HG03064 (cell line): Measurements from ENCODE around the gene SPIB.
"Not testable (repeated sequence)": the region's sequence is repeated elsewhere in the genome, so short reads cannot be mapped to it uniquely, and the experiment has no call there.

Experiments
- ATAC-seq: cut with Tn5 transposase; IDR thresholded peaks from one replicate; pipeline ENCODE4 v1.9.1; 2021; ENCODE audit warnings: low read depth; ENCODE audit not compliant: unreplicated experiment

SPIB gene

DNA sequence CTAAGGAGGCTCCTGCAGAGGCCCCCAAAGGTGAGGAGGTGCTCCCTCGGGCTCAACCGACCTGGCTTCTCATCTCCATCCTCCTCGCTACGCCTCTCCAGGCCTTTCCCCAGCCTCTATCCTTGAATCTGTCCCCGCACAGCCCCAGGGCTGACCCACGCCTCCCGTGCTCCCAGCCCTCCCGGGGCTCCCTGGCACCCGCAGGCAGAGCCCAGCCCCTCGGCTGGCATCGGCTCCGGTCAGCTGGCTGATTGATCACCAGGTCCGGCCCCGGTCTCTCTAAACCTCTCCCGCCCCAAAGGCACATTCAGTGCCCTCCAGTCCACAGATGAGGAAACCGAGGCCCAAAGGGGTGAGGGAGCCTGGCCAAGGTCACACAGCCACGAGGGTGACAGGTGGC, 16.5 kb downstream of the SPIB start:
- ATAC-seq = no peak

DNA sequence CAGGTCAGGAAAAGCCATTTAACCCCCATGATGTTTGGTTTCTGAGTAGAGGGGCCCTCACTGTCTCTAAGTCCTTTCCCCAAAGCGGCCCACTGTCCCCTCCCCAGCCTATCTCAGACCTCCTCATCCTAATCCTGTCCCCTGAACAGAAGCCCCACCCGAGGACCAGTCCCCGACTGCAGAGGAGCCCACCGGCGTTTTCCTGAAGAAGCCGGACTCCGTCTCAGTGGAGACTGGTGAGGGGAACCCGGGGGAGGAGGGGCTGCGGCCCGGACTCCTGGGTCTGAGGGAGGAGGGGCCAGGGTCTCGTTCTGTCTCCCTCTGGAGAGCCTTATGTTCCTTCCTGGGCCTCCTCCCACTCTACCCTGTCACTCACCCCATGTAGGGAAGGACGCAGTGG, 16.9 kb downstream of the SPIB start:
- ATAC-seq = no peak

DNA sequence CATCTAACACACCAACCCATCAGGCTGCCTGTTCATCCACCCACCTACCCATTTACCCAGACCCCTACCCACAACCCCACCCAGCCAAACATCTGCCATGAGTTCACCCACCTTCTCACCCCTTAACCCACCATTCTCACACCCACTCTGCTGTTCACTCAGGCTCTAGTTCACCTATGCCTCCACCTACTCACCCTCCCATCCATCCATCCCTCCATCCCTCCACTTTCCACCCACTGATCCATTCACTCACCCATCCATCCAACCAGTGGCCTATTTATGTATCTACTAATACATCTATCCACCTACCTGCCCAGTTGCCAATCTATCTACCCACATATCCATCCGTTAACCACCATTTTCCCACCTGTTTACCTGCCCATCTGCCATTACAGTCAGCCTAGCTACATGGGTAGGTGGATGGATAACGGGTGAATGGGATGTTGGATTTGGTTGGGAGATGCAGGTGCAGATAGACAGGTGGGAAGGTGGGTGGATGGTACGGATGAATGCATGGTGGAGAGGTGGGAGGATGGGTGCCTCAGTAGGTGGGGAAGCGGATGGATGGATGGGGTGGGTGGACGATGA, 19.2 kb downstream of the SPIB start:
- ATAC-seq = no peak

DNA sequence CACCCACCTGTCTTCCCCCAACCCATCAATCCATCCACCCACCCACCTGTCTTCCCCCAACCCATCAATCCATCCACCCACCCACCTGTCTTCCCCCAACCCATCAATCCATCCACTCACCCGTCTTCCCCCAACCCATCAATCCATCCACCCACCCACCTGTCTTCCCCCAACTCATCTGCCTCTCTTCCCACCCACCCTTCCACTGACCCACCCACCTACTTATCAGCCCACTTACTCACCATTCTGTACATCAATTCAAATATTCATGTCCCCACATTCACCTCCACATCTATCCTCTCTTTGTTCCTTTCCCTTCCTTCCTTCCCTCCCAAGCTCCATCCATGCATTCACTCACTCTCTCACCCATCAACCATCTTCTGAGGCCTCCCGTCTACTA, 20.4 kb downstream of the SPIB start:
- ATAC-seq = not testable (repeated sequence)

DNA sequence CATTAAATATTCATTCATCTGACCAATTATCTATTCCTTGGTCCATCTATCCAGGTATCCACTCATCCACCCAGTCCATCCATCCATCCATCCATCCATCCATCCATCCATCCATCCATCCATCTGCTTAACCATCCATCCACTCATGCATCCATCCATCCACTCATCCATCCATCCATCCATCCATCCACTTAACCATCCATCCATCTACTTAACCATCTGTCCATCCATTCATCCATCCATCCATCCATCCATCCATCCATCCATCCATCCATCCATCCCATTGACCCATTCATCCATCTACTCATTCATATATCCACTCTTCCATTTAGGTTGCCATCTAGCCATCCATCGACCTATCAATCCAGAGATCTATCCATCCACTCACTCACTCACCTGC, 25.3 kb downstream of the SPIB start:
- ATAC-seq = no peak

DNA sequence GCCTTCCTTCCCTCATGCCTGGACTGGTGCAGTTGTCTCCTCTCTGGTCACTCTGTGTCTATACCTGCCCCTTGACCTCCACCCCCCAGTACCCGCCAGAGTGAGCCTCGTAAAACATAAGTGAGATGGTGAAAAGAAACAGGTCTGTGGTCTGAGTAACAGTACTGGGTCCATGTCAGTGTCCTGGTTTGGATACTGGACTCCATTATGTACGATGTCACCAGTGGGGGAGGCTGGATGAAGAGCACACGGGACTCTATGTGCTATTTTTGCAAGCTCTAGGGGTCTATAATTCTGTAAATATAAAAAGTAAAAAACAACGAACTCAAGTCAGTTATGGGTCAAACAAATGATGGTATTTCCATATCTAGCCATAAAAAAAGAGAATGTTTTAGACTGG, 28.3 kb downstream of the SPIB start:
- no peak for ATAC-seq

DNA sequence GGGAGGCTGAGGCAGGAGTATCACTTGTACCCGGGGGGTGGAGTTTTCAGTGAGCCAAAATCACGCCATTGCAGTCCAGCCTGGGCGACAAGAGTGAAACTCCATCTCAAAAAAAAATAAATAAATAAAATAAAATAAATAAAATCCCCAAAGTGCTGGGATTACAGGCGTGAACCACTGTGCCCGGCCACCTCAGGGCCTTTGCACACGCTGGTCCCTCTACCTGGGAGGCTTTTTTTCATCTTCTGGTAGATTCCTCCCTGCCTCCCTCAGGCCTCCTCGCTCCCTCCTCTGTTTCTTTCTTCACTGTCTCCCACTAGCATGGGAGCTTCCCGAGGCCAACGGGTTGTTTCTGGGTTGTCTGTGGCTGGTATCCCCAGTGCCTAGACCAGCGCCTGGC, 29.0 kb downstream of the SPIB start:
- ATAC-seq = no peak

DNA sequence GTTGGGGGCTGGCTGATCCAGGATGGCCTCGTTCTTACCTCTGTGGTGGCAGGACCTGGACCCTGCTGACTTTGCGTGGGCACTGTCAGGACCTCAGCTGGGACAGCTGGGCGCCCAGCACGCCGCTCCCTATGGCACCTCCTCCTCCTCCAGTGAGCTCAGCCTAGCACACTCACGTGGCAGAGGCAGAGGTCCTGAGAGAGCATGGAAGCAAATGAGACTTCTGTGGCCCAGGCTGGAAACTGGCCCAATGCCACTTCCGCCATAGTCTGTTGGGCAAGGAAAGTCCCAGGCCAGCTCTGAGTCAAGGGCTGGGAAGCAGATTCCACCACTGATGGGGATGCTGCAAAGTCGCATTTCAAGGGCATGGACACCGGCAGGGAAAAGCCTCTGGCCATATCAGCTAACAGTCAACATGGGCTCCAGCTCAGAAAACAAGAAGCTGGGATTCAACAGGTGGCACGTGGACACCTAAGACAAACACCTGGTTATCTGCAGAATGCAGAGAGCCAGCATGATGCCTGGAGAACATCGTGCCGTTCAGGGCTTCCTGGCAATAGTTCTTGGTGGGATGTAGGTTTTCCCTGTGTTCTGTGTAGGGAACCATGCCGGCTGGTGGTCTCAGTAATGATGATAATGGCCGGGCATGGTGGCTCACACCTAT, 30.6 kb downstream of the SPIB start:
- no peak for ATAC-seq

DNA sequence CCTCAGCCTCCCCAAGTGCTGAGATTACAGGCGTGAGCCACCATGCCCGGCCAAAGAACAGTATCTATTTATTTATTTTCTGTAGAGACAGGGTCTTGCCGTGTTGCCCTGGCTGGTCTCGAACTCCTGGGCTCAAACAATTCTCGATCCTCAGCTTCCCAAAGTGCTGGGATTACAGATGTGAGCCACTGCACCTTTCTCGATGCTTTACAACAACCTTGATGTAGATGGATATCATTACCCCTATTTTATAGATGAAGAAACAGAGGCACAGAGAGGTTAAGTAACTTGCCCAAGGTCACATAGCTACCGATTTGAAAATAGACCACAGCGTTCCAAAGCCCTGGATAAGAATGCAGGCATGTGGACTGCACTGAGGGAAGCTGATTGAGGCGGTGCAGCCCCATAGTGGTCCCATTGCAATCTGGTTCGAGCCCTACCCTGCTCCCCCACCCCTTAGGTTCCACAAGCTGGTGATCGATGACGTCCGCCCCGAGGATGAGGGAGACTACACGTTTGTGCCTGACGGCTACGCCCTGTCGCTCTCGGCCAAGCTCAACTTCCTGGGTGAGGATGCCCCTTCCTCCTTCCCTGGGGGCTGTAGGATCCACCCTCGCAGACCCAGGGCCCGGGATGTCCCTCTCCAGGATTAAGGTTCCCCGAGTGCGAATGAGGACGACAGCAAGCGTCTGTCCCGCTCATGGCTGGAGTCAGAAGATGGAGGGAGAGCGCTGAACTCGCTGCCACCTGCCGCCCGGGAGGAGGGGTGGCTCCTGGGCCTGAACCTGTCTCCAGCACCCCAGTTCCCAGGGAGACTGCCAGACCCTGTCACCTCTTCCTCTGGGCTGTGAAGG, 31.9 kb downstream of the SPIB start:
- no peak for ATAC-seq

DNA sequence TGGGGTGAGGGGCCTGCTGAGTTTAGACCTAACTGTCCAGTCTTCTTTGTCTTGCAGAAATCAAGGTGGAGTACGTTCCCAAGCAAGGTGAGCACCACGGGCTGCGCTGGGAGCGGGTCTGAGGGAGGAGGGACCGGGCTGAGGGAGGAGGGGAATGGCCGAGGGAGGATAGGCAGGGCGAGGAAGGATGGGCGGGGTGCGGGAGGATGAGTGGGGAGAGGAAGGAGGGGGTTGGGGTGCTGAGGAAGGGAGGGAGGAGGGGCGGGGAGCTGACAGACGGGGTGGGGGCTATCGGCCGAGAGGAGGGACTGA, 32.4 kb downstream of the SPIB start:
- no peak for ATAC-seq

DNA sequence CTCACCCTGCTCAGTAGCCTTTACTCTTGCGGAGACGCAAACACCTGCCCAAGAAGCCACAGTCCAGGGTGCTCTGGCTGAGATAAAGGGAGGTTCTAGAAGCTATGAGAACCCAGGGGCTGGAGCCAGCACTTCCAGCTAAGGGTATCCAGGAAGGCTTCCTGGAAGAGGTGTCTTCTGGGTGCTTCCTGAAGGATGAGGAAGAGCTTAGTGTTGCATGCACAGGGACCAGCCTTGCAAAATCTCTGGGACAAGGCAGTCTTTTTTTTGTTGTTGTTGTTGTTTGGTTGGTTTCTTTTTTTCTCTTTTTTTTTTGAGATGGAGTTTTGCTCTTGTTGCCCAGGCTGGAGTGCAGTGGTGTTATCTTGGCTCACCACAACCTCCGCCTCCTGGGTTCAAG, 34.5 kb downstream of the SPIB start:
- no peak for ATAC-seq

DNA sequence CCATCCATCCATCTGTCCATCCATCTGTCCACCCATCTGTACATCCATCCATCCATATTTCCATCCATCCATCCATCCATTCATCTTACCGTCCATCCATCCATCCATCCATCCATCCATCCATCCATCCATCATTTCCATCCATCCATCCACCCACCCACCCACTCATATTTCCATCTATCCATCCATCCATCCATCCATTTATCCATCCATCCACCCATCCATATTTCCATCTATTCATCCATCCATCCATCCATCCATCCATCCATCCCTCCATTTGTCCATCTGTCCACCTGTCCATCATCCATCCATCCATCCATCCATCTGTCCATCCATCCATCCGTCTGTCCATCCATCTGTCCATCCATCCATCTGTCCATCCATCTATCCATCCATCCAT, 37.3 kb downstream of the SPIB start:
- no peak for ATAC-seq

DNA sequence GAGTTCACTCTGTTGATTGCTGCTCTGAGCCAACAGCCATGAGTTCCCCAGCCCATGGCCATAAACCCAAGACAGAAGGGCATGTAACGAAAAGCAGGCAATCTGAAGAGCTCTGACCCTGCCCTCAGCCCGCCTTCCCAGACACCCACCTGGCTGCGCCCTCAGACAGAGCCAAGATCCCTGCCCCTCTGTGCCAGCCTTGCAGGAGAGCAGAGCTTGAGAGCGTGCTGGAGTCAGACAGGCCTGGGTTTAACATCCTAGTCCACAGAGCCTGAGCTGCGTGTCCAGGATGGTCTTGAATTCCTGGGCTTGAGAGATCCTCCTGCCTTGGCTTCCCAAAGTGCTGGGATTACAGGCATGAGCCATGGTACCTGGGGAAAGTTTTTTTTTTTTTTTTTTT, 38.6 kb downstream of the SPIB start:
- no peak for ATAC-seq

DNA sequence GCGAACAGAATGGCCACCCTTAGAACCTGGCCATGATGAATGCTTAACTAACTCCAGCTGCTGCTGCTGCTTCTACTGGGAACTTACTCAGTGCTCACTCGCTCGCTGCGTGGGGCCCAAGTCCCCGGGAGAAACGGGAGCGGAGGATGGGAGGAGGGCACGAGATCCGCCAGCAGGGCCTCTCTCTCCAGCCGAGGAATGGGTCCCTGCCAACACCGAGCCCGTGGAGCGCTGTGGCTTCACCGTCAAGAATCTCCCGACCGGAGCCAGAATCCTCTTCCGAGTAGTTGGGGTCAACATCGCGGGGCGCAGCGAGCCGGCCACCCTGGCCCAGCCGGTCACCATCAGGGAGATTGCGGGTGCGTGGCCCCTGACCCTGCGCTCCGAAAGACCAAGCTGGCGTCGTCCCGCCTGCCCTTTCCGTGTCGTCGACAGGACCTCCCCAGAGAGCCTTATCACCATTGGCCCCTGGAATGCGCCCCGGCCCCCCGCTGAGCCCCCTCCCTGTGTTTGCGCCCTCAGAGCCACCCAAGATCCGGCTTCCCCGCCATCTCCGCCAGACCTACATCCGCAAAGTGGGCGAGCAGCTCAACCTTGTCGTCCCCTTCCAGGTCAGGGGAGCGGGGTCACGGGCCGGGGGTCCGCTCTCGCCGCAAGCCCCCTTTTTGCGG, 39.8 kb downstream of the SPIB start:
- no peak for ATAC-seq

DNA sequence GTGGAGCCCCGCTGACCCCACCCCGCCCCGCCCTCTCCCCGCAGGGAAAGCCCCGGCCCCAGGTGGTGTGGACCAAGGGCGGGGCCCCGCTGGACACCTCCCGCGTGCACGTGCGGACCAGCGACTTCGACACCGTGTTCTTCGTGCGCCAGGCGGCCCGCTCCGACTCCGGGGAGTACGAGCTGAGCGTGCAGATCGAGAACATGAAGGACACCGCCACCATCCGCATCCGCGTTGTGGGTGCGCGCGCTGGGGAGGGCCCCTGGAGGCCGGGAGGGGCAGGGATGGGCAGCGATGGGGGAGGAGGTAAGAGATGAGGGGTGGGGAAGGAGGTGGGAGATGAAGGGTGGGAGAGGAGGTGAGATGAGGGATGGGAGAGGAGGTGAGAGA, 40.3 kb downstream of the SPIB start:
- ATAC-seq = no peak

DNA sequence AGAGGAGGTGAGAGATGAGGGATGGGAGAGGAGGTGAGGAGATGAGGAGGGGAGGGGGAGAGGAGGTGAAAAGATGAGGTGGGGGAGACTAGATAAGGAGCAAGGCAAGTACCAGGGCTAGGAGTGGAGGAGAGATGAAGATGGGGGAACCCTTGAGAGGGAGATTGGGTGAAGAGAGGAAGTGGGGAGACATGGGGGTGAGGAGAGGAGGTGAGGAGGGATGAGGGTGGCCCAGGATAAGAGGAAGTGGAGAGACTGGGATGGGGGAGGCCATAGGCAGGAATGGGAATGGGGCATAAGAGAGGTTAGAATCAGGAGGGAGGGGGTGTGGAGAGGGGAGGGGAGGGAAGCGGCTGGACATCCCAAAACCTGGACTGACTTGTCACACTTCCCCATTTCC, 40.9 kb downstream of the SPIB start:
- ATAC-seq = no peak

DNA sequence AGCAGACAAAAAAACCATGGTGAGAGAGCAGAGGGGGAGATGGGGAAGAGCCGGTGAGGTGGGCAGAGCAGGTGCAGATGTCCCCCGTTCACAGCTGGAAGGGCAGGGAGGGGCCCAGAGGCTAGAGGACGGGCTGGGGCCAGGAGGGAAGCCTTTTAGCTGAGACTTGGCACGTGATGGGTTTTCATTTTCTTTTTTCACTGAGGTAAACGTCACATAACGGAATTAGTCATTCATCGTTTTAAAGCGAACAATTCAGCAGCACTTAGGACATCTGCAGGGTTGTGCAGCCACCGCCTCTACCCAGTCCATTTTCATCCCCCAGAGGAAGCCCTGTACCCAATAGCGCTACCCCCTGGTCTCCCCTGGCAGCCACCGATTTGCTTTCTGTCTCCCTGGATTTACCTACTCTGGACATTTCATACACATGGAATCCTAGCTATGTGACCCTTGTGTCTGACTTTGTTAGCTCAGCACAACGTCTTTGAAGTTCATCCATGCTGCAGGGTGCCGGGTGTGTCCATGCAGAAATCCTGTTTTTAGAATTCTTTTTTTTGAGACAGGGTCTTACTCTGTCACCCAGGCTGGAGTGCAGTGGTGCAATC, 41.5 kb downstream of the SPIB start:
- ATAC-seq = peak; percentile 70

DNA sequence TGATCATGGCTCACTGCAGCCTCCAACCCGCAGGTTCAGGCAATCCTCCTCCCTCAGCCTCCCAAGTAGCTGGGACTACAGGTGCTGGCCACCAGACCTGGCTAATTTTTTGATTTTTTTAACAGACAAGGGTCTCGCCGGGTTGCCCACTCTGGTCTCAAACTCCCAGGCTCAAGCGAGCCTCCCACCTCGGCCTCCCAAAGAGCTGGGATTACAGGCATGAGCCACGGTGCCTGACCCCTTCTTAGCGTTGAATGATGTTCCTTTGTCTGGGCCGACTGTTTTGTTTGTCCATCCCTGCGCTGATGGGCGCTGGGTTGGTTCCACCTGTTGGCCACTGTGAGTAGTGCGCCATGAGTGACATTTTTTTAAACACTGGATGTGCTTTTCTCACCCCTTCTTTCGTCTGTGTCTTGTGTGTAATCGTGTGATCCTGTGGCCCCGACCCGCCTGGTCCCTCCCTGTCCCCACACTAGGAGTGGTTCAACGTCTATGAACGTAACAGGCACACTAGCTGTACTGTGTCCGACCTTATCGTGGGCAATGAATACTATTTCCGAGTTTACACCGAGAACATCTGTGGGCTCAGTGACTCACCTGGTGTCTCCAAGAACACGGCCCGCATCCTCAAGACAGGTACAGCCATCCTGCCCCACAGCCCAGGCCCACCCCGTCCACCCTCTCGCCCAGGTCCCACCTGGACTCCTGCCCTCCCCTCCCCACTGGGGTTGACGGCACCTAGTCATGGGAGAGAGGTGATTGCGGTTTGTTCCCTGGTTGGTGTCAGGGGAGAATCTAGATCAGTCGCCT, 42.5 kb downstream of the SPIB start:
- no peak for ATAC-seq

DNA sequence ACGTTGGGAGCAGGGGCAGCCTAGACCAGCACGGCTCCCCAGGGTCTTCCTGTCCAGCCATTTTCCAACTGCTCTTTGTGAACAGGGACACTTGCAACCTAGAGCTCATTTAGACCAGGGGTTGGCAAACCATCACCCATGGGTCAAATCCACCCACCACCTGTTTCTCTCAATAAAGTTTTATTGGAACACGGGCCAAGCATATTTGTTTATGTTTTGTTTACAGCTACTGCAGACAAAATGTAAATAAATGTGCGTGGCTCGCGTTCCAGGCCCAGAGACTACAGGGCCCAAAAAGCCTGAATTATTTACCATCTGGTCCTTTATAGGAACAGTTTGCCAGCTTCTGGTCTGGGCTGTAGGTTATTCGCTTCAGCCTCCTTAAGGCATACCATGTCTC, 44.2 kb downstream of the SPIB start:
- no peak for ATAC-seq

DNA sequence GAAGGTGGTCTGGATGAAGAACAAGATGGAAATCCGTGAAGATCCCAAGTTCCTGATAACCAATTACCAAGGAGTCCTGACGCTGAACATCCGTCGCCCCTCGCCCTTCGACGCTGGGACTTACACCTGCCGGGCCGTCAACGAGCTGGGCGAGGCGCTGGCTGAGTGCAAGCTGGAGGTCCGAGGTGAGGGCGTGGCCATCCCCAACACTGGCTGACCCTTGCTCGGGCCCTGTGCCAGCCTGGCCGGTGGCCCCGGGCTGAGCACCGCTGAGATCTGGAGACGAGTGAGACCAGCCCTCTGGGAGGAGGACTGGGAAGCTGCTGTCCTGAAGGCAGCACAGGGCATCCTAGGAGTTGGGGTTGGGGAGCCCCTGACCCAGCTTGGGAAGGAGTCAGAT, 45.6 kb downstream of the SPIB start:
- no peak for ATAC-seq
